ENCODE results near the gene GNAO1. TPM values are rescaled to one million over a fixed set of nuclear protein-coding genes. Genes with fewer than 3 reads are reported as not detected.

GNAO1 gene
- total RNA-seq, 1 donor from 2014 or later: 1.9 TPM

GRCh38 chr16:56357765-56358322 is 166.6 kb downstream of the GNAO1 start:
- Histone ChIP-seq H3K4me2 (peak overlapping the region; percentile 54), H3K9me3 (ENCODE audit: low read depth) (no peaks in the 10 kb centered on the region), H3F3A (ENCODE audit: low read depth) (peaks cover 21% of the 10 kb centered on the region), H4K20me1 (ENCODE audit: low read depth) (no peaks in the 10 kb centered on the region), H2AFZ (replicated peaks) (peak overlapping the region; percentile 85), H3K4me1 (peaks cover 38% of the 10 kb centered on the region), H3K27ac (no peak overlapping the region), H3K27me3 (no peaks in the 10 kb centered on the region), H3K4me3 (no peak overlapping the region), H3K79me2 (ENCODE audit: low read depth) (no peaks in the 10 kb centered on the region), H3K36me3 (no peaks in the 10 kb centered on the region), H3K9ac (no peak overlapping the region)
- Mint-ChIP-seq H3K4me1 (peaks cover 35% of the 10 kb centered on the region), H3K4me3 (no peak overlapping the region), H3K9me3 (no peaks in the 10 kb centered on the region), H3K27me3 (ENCODE audit: insufficient read depth, low read depth) (peaks cover 2% of the 10 kb centered on the region), H3K27ac (peak overlapping the region; percentile 57), H3K36me3 (peaks cover 7% of the 10 kb centered on the region)
- peak; percentile 25 for DNase-seq (ENCODE audit: low spot score)
- TF ChIP-seq CTCF (IDR thresholded peaks at IDR 0.05) (no peak), EZH2 (IDR thresholded peaks at IDR 0.05) (no peak), EZH2phosphoT487 (IDR thresholded peaks at IDR 0.05) (no peak)

GRCh38 chr16:56360117-56361008 is 169.1 kb downstream of the GNAO1 start:
- Mint-ChIP-seq H3K4me3 (no peak overlapping the region), H3K4me1 (peaks cover 34% of the 10 kb centered on the region), H3K27me3 (ENCODE audit: insufficient read depth, low read depth) (no peaks in the 10 kb centered on the region), H3K27ac (no peak overlapping the region), H3K36me3 (peaks cover 10% of the 10 kb centered on the region), H3K9me3 (no peaks in the 10 kb centered on the region)
- TF ChIP-seq EZH2 (IDR thresholded peaks at IDR 0.05) (no peak), EZH2phosphoT487 (IDR thresholded peaks at IDR 0.05) (no peak), CTCF (IDR thresholded peaks at IDR 0.05) (no peak)
- Histone ChIP-seq H3K79me2 (ENCODE audit: low read depth) (no peaks in the 10 kb centered on the region), H2AFZ (replicated peaks) (no peak overlapping the region), H4K20me1 (ENCODE audit: low read depth) (no peaks in the 10 kb centered on the region), H3K27ac (no peak overlapping the region), H3K4me1 (peaks cover 38% of the 10 kb centered on the region), H3K4me2 (no peak overlapping the region), H3F3A (ENCODE audit: low read depth) (peaks cover 21% of the 10 kb centered on the region), H3K27me3 (no peaks in the 10 kb centered on the region), H3K9ac (no peak overlapping the region), H3K36me3 (no peaks in the 10 kb centered on the region), H3K4me3 (no peak overlapping the region), H3K9me3 (ENCODE audit: low read depth) (no peaks in the 10 kb centered on the region)
- no peak for DNase-seq (ENCODE audit: low spot score)

GRCh38 chr16:56362057-56362655 is 170.9 kb downstream of the GNAO1 start:
- peaks cover 9% of the 10 kb centered on the region for H3F3A ChIP-seq (ENCODE audit: low read depth)
- no peak overlapping the region for H3K4me3 ChIP-seq
- H3K4me3 Mint-ChIP-seq: no peak overlapping the region
- H3K27ac Mint-ChIP-seq: no peak overlapping the region
- H3K9ac ChIP-seq: no peak overlapping the region
- no peaks in the 10 kb centered on the region for H3K27me3 Mint-ChIP-seq (ENCODE audit: insufficient read depth, low read depth)
- no peaks in the 10 kb centered on the region for H3K9me3 ChIP-seq (ENCODE audit: low read depth)
- H3K27me3 ChIP-seq: no peaks in the 10 kb centered on the region
- H3K4me2 ChIP-seq: no peak overlapping the region
- H2AFZ ChIP-seq (replicated peaks): no peak overlapping the region
- H3K36me3 Mint-ChIP-seq: peaks cover 12% of the 10 kb centered on the region
- no peaks in the 10 kb centered on the region for H3K79me2 ChIP-seq (ENCODE audit: low read depth)
- H3K27ac ChIP-seq: no peak overlapping the region
- H3K4me1 Mint-ChIP-seq: peaks cover 18% of the 10 kb centered on the region
- no peak for DNase-seq (ENCODE audit: low spot score)
- no peaks in the 10 kb centered on the region for H4K20me1 ChIP-seq (ENCODE audit: low read depth)
- TF ChIP-seq EZH2 (IDR thresholded peaks at IDR 0.05) (no peak), CTCF (IDR thresholded peaks at IDR 0.05) (no peak), EZH2phosphoT487 (IDR thresholded peaks at IDR 0.05) (no peak)
- H3K4me1 ChIP-seq: peaks cover 23% of the 10 kb centered on the region
- no peaks in the 10 kb centered on the region for H3K9me3 Mint-ChIP-seq
- H3K36me3 ChIP-seq: no peaks in the 10 kb centered on the region

Measured in neural progenitor cell (in vitro differentiated cells).